ENCODE data around the gene PCDHB14.
"Not testable (repeated sequence)": the region's sequence is repeated elsewhere in the genome, so short reads cannot be mapped to it uniquely, and the experiment has no call there.

Gene PCDHB14

DNA sequence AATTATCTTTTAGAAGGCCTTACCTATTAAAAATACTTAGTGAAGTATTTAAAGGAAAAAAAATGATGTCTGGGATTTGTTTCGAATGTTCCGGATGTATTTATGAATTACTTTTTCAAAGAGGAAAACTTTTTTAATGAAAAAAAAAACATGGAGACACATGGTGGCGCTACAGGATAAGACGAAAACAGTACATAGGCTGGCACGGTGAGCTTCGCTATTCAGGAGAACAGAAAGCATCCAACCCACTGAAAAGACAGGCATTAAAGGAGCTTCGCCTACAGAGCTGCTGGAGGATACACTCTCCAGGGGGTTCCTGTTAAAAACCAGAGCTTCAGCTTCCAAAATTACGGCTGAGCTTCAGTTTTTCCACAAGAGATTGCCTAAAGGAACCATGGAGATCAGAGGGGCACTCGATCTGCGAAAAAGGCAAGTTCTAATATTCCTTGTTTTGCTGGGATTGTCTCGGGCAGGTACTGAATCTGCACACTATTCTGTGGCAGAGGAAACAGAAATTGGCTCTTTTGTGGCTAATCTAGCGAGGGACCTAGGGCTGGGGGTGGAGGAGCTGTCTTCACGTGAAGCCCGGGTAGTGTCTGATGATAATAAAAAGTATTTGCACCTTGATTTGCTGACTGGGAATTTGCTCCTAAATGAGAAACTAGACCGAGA, at the start of gene PCDHB14:
PCDHB14 (plus strand) TSS at position 232 of the 672 bp plus-strand sequence; CDS start at position 395, 163 bp downstream.
- DNase-seq (ENCODE audit: low read depth) = no peak

DNA sequence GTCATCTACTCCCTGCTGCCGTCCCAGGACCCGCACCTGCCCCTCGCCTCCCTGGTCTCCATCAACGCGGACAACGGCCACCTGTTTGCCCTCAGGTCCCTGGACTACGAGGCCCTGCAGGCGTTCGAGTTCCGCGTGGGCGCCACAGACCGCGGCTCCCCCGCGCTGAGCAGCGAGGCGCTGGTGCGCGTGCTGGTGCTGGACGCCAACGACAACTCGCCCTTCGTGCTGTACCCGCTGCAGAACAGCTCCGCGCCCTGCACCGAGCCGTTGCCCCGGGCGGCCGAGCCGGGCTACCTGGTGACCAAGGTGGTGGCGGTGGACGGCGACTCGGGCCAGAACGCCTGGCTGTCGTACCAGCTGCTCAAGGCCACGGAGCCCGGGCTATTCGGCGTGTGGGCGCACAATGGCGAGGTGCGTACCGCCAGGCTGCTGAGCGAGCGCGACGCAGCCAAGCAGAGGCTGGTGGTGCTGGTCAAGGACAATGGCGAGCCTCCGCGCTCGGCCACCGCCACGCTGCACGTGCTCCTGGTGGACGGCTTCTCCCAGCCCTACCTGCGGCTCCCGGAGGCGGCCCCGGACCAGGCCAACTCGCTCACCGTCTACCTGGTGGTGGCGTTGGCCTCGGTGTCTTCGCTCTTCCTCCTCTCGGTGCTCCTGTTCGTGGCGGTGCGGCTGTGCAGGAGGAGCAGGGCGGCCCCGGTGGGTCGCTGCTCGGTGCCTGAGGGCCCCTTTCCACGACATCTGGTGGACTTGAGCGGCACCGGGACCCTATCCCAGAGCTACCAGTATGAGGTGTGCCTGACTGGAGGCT, 48.6 kb upstream of the PCDHB14 start:
- DNase-seq (ENCODE audit: low read depth) = not testable (repeated sequence)

DNA sequence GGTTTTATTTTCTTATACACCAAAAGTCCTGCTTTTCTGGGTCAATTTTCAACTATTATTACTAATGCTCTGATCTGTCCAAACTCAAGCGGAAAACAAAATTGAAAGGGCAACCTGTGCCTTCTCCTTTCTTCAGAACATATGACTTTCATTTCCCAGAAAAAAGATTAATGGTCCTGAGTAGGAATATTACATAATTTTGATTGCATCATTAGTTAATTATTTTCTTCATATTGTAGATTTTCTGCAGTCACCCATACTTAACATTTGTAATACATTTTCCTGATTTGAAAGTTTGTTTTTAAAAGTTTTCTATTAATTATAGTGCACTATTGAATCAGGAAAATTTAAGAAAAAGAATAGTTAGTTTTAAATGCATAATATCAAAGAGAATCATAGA, 47.2 kb upstream of the PCDHB14 start:
- DNase-seq (ENCODE audit: low read depth) = no peak

DNA sequence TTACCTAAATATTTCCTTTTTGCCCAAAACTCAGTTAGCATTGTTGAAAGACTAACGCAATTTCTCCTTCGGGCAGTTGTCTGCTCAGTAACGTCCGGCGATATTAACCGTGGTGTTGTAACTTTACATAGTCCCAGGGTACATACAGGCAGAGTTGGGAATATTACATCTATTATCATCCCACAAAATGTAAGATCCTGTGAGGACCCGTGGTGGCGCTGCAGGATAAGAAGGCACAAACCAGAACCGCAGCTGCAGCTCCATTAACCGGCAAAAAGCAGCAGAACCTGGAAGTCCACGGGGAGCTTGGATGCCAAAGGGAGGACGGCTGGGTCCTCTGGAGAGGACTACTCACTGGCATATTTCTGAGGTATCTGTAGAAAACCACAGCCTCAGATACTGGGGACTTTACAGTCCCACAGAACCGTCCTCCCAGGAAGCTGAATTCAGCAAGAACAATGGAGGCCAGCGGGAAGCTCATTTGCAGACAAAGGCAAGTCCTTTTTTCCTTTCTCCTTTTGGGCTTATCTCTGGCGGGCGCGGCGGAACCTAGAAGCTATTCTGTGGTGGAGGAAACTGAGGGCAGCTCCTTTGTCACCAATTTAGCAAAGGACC, 45.5 kb upstream of the PCDHB14 start, which contains the start of gene PCDHB8:
PCDHB8 (plus strand) TSS at position 214 of the 615 bp plus-strand sequence; CDS start at position 459, 245 bp downstream.
- not testable (repeated sequence) for DNase-seq (ENCODE audit: low read depth)

DNA sequence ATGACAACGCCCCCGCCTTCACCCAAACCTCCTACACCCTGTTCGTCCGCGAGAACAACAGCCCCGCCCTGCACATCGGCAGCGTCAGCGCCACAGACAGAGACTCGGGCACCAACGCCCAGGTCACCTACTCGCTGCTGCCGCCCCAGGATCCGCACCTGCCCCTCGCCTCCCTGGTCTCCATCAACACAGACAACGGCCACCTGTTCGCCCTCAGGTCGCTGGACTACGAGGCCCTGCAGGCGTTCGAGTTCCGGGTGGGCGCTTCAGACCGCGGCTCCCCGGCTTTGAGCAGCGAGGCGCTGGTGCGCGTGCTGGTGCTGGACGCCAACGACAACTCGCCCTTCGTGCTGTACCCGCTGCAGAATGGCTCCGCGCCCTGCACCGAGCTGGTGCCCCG, 43.8 kb upstream of the PCDHB14 start:
- not testable (repeated sequence) for DNase-seq (ENCODE audit: low read depth)

DNA sequence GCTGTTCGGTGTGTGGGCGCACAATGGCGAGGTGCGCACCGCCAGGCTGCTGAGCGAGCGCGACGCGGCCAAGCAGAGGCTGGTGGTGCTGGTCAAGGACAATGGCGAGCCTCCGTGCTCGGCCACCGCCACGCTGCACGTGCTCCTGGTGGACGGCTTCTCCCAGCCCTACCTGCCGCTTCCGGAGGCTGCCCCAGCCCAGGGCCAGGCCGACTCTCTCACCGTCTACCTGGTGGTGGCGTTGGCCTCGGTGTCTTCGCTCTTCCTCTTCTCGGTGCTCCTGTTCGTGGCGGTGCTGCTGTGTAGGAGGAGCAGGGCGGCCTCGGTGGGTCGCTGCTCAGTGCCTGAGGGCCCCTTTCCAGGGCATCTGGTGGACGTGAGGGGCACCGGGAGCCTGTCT, 43.3 kb upstream of the PCDHB14 start:
- DNase-seq (ENCODE audit: low read depth) = not testable (repeated sequence)

DNA sequence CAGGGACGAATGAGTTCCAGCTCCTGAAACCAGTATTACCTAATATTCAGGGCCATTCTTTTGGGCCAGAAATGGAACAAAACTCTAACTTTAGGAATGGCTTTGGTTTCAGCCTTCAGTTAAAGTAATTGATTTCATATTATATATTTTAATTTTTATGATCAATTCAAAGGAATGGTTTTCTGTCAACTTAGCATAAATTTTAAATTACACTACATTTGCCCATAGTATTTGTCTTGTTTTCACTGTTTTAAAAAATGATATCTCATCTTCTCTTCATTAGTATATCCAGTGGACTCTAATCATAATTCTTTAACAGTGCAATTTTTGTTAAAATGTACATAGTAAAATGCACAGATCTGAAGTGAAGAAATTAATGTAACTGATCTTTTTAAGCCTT, 42.8 kb upstream of the PCDHB14 start:
- DNase-seq (ENCODE audit: low read depth) = no peak

DNA sequence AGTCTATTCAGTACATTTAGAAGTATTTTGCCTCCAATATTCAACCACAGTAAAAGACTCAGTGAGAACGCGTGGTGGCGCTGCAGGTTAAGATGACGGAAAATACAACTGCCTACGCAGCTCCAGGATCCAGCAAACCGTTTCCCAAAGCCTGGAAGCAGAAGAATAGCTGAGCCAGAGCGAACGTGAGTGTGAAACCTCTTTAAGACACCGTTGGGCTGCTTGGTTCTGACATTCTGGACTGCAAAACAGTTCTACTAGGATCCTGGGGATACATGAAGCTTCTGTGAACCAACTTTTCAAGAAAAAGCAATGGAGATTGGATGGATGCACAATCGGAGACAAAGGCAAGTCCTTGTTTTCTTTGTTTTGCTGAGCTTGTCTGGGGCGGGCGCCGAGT, 40.9 kb upstream of the PCDHB14 start, which contains the start of gene PCDHB16:
PCDHB16 (plus strand) TSS at position 140 of the 400 bp plus-strand sequence; CDS start at position 313, 173 bp downstream.
- DNase-seq (ENCODE audit: low read depth) = no peak

DNA sequence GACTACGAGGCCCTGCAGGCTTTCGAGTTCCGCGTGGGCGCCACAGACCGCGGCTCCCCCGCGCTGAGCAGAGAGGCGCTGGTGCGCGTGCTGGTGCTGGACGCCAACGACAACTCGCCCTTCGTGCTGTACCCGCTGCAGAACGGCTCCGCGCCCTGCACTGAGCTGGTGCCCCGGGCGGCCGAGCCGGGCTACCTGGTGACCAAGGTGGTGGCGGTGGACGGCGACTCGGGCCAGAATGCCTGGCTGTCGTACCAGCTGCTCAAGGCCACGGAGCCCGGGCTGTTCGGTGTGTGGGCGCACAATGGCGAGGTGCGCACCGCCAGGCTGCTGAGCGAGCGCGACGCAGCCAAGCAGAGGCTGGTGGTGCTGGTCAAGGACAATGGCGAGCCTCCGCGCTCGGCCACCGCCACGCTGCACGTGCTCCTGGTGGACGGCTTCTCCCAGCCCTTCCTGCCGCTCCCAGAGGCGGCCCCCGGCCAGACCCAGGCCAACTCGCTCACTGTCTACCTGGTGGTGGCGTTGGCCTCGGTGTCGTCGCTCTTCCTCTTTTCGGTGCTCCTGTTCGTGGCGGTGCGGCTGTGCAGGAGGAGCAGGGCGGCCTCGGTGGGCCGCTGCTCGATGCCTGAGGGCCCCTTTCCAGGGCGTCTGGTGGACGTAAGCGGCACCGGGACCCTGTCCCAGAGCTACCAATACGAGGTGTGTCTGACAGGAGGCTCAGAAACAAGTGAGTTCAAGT, 38.9 kb upstream of the PCDHB14 start:
- not testable (repeated sequence) for DNase-seq (ENCODE audit: low read depth)

DNA sequence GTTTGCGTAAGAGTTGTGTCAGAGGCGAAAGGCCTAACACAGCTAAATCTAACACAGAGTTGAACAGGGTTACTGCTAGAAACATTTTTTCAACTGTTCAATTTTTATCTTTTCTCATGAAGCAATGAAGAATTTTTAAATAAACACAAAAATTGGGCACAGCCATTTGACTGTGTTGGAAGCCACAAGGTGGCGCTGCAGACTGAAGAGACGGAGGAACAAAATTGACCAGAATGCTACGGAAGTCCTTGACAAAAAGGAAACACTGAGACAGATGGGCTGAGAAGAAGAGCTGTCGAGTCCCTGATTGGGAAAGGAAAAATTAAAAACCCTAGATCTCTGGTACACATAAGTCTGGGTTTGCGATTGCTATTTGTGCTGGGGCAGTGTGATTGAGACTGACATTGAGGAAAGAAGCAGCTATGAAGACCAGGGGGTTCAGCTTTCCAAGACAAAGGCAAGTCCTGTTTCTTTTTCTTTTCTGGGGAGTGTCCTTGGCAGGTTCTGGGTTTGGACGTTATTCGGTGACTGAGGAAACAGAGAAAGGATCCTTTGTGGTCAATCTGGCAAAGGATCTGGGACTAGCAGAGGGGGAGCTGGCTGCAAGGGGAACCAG, 36.1 kb upstream of the PCDHB14 start, which contains the start of gene PCDHB9:
PCDHB9 (plus strand) TSS at position 265 of the 616 bp plus-strand sequence; CDS start at position 423, 158 bp downstream.
- no peak for DNase-seq (ENCODE audit: low read depth)

DNA sequence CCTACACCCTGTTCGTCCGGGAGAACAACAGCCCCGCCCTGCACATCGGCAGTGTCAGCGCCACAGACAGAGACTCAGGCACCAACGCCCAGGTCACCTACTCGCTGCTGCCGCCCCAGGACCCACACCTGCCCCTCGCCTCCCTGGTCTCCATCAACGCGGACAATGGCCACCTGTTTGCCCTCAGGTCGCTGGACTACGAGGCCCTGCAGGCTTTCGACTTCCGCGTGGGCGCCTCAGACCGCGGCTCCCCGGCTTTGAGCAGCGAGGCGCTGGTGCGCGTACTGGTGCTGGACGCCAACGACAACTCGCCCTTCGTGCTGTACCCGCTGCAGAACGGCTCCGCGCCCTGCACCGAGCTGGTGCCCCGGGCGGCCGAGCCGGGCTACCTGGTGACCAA, 34.5 kb upstream of the PCDHB14 start:
- not testable (repeated sequence) for DNase-seq (ENCODE audit: low read depth)

DNA sequence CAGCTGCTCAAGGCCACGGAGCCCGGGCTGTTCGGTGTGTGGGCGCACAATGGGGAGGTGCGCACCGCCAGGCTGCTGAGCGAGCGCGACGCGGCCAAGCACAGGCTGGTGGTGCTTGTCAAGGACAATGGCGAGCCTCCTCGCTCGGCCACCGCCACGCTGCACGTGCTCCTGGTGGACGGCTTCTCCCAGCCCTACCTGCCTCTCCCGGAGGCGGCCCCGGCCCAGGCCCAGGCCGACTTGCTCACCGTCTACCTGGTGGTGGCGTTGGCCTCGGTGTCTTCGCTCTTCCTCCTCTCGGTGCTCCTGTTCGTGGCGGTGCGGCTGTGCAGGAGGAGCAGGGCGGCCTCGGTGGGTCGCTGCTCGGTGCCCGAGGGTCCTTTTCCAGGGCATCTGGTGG, 34.0 kb upstream of the PCDHB14 start:
- not testable (repeated sequence) for DNase-seq (ENCODE audit: low read depth)

DNA sequence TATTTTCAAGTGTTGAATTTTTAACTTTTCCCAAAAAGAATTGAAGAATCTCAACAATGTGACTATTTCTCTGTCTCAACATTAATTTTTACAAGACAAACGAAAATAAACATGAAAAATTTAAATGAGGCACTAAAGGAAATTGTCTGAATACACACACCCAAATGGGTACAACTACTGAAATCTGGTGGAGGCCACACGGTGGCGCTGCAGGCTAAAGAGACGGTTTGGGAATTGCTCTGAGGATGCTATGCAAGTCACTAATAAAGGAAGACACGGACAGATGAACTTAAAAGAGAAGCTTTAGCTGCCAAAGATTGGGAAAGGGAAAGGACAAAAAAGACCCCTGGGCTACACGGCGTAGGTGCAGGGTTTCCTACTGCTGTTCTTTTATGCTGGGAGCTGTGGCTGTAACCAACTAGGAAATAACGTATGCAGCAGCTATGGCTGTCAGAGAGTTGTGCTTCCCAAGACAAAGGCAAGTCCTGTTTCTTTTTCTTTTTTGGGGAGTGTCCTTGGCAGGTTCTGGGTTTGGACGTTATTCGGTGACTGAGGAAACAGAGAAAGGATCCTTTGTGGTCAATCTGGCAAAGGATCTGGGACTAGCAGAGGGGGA, 30.9 kb upstream of the PCDHB14 start, which contains the start of gene PCDHB10:
PCDHB10 (plus strand) TSS at position 244 of the 616 bp plus-strand sequence; CDS start at position 444, 200 bp downstream.
- no peak for DNase-seq (ENCODE audit: low read depth)

DNA sequence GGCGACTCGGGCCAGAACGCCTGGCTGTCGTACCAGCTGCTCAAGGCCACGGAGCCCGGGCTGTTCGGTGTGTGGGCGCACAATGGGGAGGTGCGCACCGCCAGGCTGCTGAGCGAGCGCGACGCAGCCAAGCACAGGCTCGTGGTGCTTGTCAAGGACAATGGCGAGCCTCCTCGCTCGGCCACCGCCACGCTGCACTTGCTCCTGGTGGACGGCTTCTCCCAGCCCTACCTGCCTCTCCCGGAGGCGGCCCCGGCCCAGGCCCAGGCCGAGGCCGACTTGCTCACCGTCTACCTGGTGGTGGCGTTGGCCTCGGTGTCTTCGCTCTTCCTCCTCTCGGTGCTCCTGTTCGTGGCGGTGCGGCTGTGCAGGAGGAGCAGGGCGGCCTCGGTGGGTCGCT, 28.8 kb upstream of the PCDHB14 start:
- DNase-seq (ENCODE audit: low read depth) = not testable (repeated sequence)

DNA sequence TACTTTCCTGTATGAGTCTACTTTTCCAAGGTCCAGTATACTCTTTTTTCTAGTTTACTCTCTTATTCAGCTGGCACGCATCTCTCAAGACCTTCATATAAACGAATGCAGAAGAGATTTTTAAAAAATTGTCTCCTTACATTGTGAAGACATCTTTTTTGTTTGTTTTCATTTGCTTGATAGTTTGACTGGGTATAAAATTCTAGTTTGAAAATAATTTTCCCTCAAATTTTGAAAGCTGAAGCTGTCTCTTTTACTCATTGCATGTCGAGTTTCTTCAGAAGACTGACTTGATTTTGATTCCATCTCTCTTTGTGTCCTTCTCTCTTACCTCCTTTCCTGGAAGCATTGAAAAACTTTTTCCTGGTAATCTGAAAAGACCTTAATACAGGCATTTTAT, 26.8 kb upstream of the PCDHB14 start:
- DNase-seq (ENCODE audit: low read depth) = no peak

DNA sequence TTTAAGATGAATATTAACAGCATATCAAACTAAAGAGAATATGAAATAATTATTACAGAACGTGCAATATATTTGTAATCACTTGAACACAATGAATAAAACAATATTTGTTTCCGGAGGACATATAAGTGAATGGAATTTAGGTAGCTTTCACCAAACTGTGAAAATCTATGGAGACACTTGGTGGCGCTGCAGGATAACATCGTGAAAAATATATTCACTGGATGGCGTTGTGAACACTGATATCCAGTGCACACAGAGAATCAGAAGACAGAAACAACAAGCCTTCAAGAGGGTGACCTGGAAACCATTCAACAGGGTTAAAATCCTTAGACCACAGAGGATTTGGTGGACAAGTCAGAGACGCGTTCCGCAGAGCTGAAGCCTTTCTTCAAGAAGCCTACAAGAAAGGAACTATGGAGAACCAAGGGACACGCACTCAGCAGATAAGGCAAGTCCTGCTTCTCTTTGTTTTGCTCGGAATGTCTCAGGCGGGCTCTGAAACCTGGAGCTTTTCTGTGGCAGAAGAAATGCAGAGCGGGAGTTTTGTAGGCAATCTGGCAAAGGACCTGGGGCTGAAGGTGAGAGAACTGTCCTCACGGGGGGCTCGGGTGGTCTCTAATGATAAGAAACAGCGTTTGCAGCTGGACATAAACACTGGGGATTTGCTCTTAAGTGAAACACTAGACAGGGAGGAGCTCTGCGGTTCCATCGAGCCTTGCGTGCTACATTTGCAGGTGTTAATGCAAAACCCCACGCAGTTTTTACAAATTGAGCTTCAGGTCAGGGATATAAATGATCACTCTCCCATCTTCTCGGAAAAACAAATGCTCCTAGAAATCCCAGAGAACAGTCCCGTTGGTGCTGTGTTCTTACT, 23.5 kb upstream of the PCDHB14 start, which contains the start of gene PCDHB11:
PCDHB11 (plus strand) TSS at position 269 of the 877 bp plus-strand sequence; CDS start at position 417, 148 bp downstream.
- no peak for DNase-seq (ENCODE audit: low read depth)

DNA sequence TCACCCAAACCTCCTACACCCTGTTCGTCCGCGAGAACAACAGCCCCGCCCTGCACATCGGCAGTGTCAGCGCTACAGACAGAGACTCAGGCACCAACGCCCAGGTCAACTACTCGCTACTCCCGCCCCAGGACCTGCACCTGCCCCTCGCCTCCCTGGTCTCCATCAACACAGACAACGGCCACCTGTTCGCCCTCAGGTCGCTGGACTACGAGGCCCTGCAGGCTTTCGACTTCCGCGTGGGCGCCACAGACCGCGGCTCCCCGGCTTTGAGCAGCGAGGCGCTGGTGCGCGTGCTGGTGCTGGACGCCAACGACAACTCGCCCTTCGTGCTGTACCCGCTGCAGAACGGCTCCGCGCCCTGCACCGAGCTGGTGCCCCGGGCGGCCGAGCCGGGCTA, 22.0 kb upstream of the PCDHB14 start:
- not testable (repeated sequence) for DNase-seq (ENCODE audit: low read depth)

DNA sequence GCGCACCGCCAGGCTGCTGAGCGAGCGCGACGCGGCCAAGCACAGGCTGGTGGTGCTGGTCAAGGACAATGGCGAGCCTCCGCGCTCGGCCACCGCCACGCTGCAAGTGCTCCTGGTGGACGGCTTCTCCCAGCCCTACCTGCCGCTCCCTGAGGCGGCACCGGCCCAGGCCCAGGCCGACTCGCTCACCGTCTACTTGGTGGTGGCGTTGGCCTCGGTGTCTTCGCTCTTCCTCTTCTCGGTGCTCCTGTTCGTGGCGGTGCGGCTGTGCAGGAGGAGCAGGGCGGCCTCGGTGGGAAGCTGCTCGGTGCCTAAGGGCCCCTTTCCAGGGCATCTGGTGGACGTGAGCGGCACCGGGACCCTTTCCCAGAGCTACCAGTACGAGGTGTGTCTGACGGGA, 21.5 kb upstream of the PCDHB14 start:
- DNase-seq (ENCODE audit: low read depth) = not testable (repeated sequence)

DNA sequence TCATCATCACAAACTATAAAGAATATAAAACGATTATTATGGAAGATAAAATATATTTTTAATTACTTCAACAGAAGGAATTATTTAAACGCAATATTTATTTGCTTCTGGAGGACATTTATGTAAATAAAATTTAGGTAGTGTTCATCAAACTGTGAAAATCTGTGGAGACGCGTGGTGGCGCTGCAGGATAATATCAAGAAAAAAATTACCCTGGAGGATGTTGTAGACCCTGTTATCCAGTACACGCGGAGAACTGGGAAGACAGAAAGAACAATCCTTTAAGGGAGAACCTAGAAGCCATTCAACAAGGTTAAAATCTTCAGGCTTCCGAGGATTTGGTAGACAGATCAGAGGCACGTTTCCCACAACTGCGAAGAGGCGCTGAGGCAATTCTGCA, 14.7 kb upstream of the PCDHB14 start, which contains the start of gene PCDHB12:
PCDHB12 (plus strand) TSS at position 242 of the 400 bp plus-strand sequence. CDS start 189 bp downstream, outside the sequence.
- no peak for DNase-seq (ENCODE audit: low read depth)

Measured in GM04503 (cell line).